GM12878 (cell line): Measurements from ENCODE around the gene TMEM52B. TPM values are rescaled to one million over a fixed set of nuclear protein-coding genes. Genes with fewer than 3 reads are reported as not detected.

ENCODE experiments used
- ATAC-seq: fragments of 200-7000 bp; cut with Tn5 transposase; 3 replicates; pipeline ENCODE4 v1.9.1; 2020; ENCODE audit warnings: mild to moderate bottlenecking, moderate library complexity
- BruUV-seq: library from RNA; stranded (reverse); fragments of 400-500 nt; replicated peaks from 2 replicates; lab custom pipeline; 2021; lab: Mats Ljungman, UMichigan
- CTCF ChIA-PET: fragments of 300-600 bp; sonication (Branson Sonifier 250); formaldehyde crosslinking; extraction: SDS; loops from one replicate; lab custom pipeline; 2021; ENCODE audit warnings: inconsistent platforms; lab: Yijun Ruan, JAX
- POLR2A ChIA-PET: fragments of 350-600 bp; formaldehyde crosslinking; extraction: SDS; loops from one replicate; lab custom pipeline; 2021; ENCODE audit warnings: inconsistent platforms; lab: Charles Lee
- RAD21 ChIA-PET: fragments of 300-600 bp; sonication (Branson Sonifier 250); formaldehyde crosslinking; loops from one replicate; lab custom pipeline; 2023; ENCODE audit warnings: antibody characterized with exemption; ENCODE audit not compliant: unreplicated experiment; lab: Charles Lee
- SMC1A ChIA-PET: fragments of 300-600 bp; sonication (Branson Sonifier 250); formaldehyde crosslinking; loops from one replicate; lab custom pipeline; 2023; ENCODE audit not compliant: unreplicated experiment, uncharacterized antibody; lab: Charles Lee
- DNase-seq: peaks from one replicate; pipeline ENCODE4 v3.0.0-alpha.2; 2011; ENCODE audit warnings: low read depth, low spot score
- FAIRE-seq: peaks from 3 replicates; lab custom pipeline; 2011; peaks lifted over from hg19 to GRCh38; lab: Jason Lieb, UNC
- H2AFZ ChIP-seq: 2 replicates; pipeline ENCODE4 v1.6.0; 2011; ENCODE audit warnings: low read depth, low read length, control low read depth; ENCODE audit not compliant: control insufficient read depth
- H3K27ac ChIP-seq: 2 replicates; pipeline ENCODE4 v1.5.1; 2011; ENCODE audit warnings: control low read depth; ENCODE audit not compliant: control insufficient read depth, insufficient read depth
- H3K27me3 ChIP-seq, 2 experiments: replicated peaks in 1 of 2; 2 replicates each; pipeline versions ENCODE4 v1.6.0 to v1.6.1; 2011; ENCODE audit warnings: low read length in 1 of 2; ENCODE audit not compliant: control insufficient read depth in 2 of 2, insufficient read depth in 2 of 2
- H3K36me3 ChIP-seq, 2 experiments: 2 replicates each; pipeline ENCODE4 v1.5.1; 2011; ENCODE audit warnings: low read length in 1 of 2; ENCODE audit not compliant: control insufficient read depth in 2 of 2, insufficient read depth in 2 of 2
- H3K4me1 ChIP-seq: 2 replicates; pipeline ENCODE4 v1.6.1; 2011; ENCODE audit warnings: mild to moderate bottlenecking, low read length, moderate library complexity, mixed read lengths; ENCODE audit not compliant: control insufficient read depth, insufficient read depth
- H3K4me2 ChIP-seq: 2 replicates; pipeline ENCODE4 v1.6.0; 2011; ENCODE audit warnings: control low read depth; ENCODE audit not compliant: control insufficient read depth, insufficient read depth
- H3K4me3 ChIP-seq: fragments of 200-600 bp; sonication (generic); 2 replicates; pipeline ENCODE4 v1.5.1; 2016
- H3K79me2 ChIP-seq: 2 replicates; pipeline ENCODE4 v1.6.0; 2011; ENCODE audit warnings: low read length; ENCODE audit not compliant: control insufficient read depth, insufficient read depth
- H3K9ac ChIP-seq: 2 replicates; pipeline ENCODE4 v1.8.0; 2011; ENCODE audit warnings: low read length, control low read depth, mixed read lengths; ENCODE audit not compliant: control insufficient read depth, insufficient read depth
- H3K9me3 ChIP-seq: replicated peaks from 3 replicates; pipeline ENCODE4 v1.5.1; 2011; ENCODE audit warnings: mild to moderate bottlenecking, low read length; ENCODE audit not compliant: control insufficient read depth, insufficient read depth
- H4K20me1 ChIP-seq: 2 replicates; pipeline ENCODE4 v1.6.0; 2011; ENCODE audit not compliant: control insufficient read depth, insufficient read depth
- BCLAF1 ChIP-seq: fragments of 450-650 bp; IDR thresholded peaks from 2 replicates; pipeline ENCODE4 v1.6.1; 2017; ENCODE audit warnings: antibody characterized with exemption, mild to moderate bottlenecking, moderate library complexity
- EED ChIP-seq: sonication (generic); IDR thresholded peaks from 2 replicates; pipeline ENCODE4 v1.6.1; 2016; ENCODE audit warnings: antibody characterized with exemption, low read depth
- HDAC2 ChIP-seq: fragments of 200-600 bp; sonication (generic); IDR thresholded peaks from 2 replicates; pipeline ENCODE4 v1.6.1; 2017
- MEF2B ChIP-seq: fragments of 450-650 bp; IDR thresholded peaks from 2 replicates; pipeline ENCODE4 v1.6.1; 2018; ENCODE audit warnings: mild to moderate bottlenecking, moderate library complexity; ENCODE audit not compliant: partially characterized antibody, poor library complexity, severe bottlenecking
- PBX3 ChIP-seq: IDR thresholded peaks from 2 replicates; pipeline ENCODE4 v1.6.1; 2011; ENCODE audit warnings: mild to moderate bottlenecking, low read depth, low read length, moderate library complexity; ENCODE audit not compliant: insufficient replicate concordance
- ZNF384 ChIP-seq: IDR thresholded peaks from 2 replicates; pipeline ENCODE4 v1.6.1; 2012; ENCODE audit warnings: low read depth, mild to moderate bottlenecking, low read length, improper control_type of control experiment, borderline replicate concordance
- WGBS: methylation state at CpG from one replicate; pipeline ENCODE4 v1.1.6; 2016; ENCODE audit warnings: low lambda C conversion rate; ENCODE audit not compliant: insufficient replicate concordance, insufficient coverage; ENCODE audit errors: missing lambda C conversion rate; 5-methylcytosine and 5-hydroxymethylcytosine counted together
- in situ Hi-C: fragments of 300-500 bp; cut with MboI; formaldehyde crosslinking; loops from 9 replicates; pipeline ENCODE4 v1.14.3; 2018; ENCODE audit warnings: mixed read lengths
- intact Hi-C: fragments of 100-400 bp; cut with micrococcal nuclease; formaldehyde crosslinking; loops from one replicate; pipeline ENCODE4 v1.14.2; 2022; ENCODE audit not compliant: unreplicated experiment
- polyA plus RNA-seq, 11 experiments: library from polyadenylated mRNA; depleted of rRNA in 4 of 11; unstranded in 6 of 11; stranded (reverse) in 5 of 11; fragments of >200 nt; fragmentation: Nextera tagmentation in 4 of 11; fragmentation: Illumina TruSeq in 1 of 11; extraction: Ambion mirVana in 4 of 11; extraction: Trizol in 1 of 11; gene quantifications; 1 replicate in 1 of 11; 2 replicates in 10 of 11; pipeline versions ENCODE4 v1.2.1 to v1.2.3, GENCODE V29; 2011 to 2016; ENCODE audit warnings: inconsistent platforms in 2 of 11, missing spikeins in 2 of 11, low read depth in 1 of 11
- total RNA-seq, 4 experiments: library from RNA; depleted of rRNA in 3 of 4; stranded (reverse); fragments of >200 nt in 3 of 4; fragmentation: Illumina TruSeq in 1 of 4; extraction: Trizol in 1 of 4; gene quantifications; 2 replicates each; pipeline versions ENCODE4 v1.2.1 to v1.2.3, GENCODE V29; 2013 to 2021

The TMEM52B gene
- total and polyA plus RNA-seq, 10 of the 15 experiments (the other 5 are each of a cell fraction or from before 2014, with no cell fraction given): not detected

GRCh38 chr12:10151621-10152020 is 27.2 kb upstream of the TMEM52B start:
- WGBS: 7% methylated on average over 2 of the region's 2 CpGs
- ChIA-PET SMC1A (interaction anchor here (0.6 to 2.2 kb wide), 4 partner anchors 9 to 1048 kb away, joined by 3 to 5 read pairs (median 4); no protein-coding TSS in a partner anchor), RAD21 (no interaction called here), CTCF (interaction anchor here (0.8 to 3.7 kb wide), 7 partner anchors 8 to 410 kb away, joined by 3 to 34 read pairs (median 13); partner anchors contain the start of gene GABARAPL1), POLR2A (no interaction called here)
- no peaks in the 10 kb centered on the region for H4K20me1 ChIP-seq
- H3K36me3 ChIP-seq: no peaks in the 10 kb centered on the region
- BruUV-seq: no TSS peak
- ATAC-seq (no peak), DNase-seq (no peak), FAIRE-seq (no peak)
- in situ Hi-C loops: no loop called here
- H3K79me2 ChIP-seq: no peaks in the 10 kb centered on the region
- H3K27me3 ChIP-seq: peaks cover 0 to 5% of the 10 kb centered on the region in 2 experiments; a peak in 2 of 4 replicates
- H2AFZ ChIP-seq: no peak overlapping the region
- H3K4me1 ChIP-seq: peaks cover 9% of the 10 kb centered on the region; the same call in 1 of the 2 replicates
- no peak overlapping the region for H3K4me2 ChIP-seq
- H3K9me3 ChIP-seq: peaks cover 4% of the 10 kb centered on the region; the same call in 2 of the 3 replicates
- intact Hi-C loops: loop anchor here (2.0 to 5.0 kb wide), 2 partner anchors 39 to 521 kb away; partner anchors contain the start of gene STYK1
- H3K4me3 ChIP-seq: no peak overlapping the region
- TF ChIP-seq HDAC2 (no peak), ZNF384 (no peak), EED (no peak), BCLAF1 (no peak), MEF2B (no peak), PBX3 (no peak)
- H3K27ac ChIP-seq: no peak overlapping the region
- no peak overlapping the region for H3K9ac ChIP-seq
